ENCODE results near the gene POLG2. TPM values are rescaled to one million over a fixed set of nuclear protein-coding genes. Genes with fewer than 3 reads are reported as not detected.
"Not testable (repeated sequence)": the region's sequence is repeated elsewhere in the genome, so short reads cannot be mapped to it uniquely, and the experiment has no call there.

The POLG2 gene
- total and polyA plus RNA-seq, 2 of the 8 experiments (the other 6 are each of a cell fraction or from before 2014, with no cell fraction given): 9.7 to 34.3 TPM

DNA sequence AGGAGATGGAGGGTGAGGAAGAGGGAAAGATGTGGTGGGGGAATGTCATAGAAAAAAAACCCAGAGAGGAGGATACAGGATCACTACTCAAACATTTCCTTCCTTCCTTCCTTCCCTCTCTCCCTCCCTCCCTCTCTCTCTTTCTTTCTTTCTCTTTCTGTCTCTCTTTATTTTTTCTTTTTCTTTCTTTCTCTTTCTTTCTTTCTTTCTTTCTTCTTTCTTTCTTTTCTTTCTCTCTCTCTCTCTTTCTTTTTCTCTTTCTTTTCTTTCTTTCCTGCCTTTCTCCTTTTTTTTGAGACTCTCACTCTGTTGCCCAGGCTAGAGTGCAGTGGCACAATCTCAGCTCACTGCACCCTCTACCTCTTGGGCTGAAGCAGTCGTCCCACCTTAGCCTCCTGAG lies 30.0 kb downstream of the POLG2 start:
- not testable (repeated sequence) for H3K23me2 ChIP-seq (ENCODE audit: low read depth, low read length); H2BK5ac ChIP-seq (ENCODE audit: low read depth, low read length); DNase-seq (ENCODE audit: low read depth in 1 of 2, low spot score in 2 of 2); H2BK15ac ChIP-seq (ENCODE audit: low read length); H3K9me3 ChIP-seq (ENCODE audit: insufficient read depth in 2 of 2, low read depth in 1 of 2, low read length in 1 of 2); H3K4ac ChIP-seq (replicated peaks; ENCODE audit: insufficient read length, low read depth, low read length); H3K14ac ChIP-seq (ENCODE audit: insufficient read length); H2BK20ac ChIP-seq (ENCODE audit: low read length); H2BK120ac ChIP-seq (replicated peaks; ENCODE audit: low read depth, low read length); H3K4me3 ChIP-seq (ENCODE audit: extremely low read depth in 1 of 4, insufficient read depth in 2 of 4, low read depth in 3 of 4, low read length in 4 of 4); H4K8ac ChIP-seq (ENCODE audit: extremely low read depth, insufficient read depth, low read length); H3K4me1 ChIP-seq (replicated peaks in 1 of 4; ENCODE audit: control insufficient read depth in 3 of 4, insufficient read depth in 4 of 4, low read length in 3 of 4); H3K27me3 ChIP-seq (replicated peaks in 1 of 4; ENCODE audit: control insufficient read depth in 3 of 4, extremely low read depth in 1 of 4, insufficient read depth in 3 of 4, low read length in 3 of 4); H2AK5ac ChIP-seq (ENCODE audit: low read depth, low read length); H3K56ac ChIP-seq (replicated peaks; ENCODE audit: insufficient read length, low read depth, low read length); H3K23ac ChIP-seq (ENCODE audit: insufficient read length); H3K79me2 ChIP-seq (ENCODE audit: control insufficient read depth in 1 of 2, insufficient read depth in 2 of 2, low read length in 2 of 2); H3K79me1 ChIP-seq (ENCODE audit: low read depth, low read length); FAIRE-seq; H3K36me3 ChIP-seq (ENCODE audit: control insufficient read depth in 2 of 4, insufficient read depth in 4 of 4, low read length in 3 of 4); H3K9ac ChIP-seq (replicated peaks in 1 of 4; ENCODE audit: extremely low read depth in 1 of 4, low read depth in 3 of 4, low read length in 3 of 4); H2AFZ ChIP-seq (ENCODE audit: low read length); H2BK12ac ChIP-seq (ENCODE audit: low read depth, low read length); H4K20me1 ChIP-seq (replicated peaks in 1 of 2; ENCODE audit: control insufficient read depth in 1 of 2, insufficient read depth in 2 of 2, low read length in 2 of 2); H3K18ac ChIP-seq (ENCODE audit: extremely low read depth, low read length); H4K91ac ChIP-seq (replicated peaks; ENCODE audit: insufficient read length, low read length); H3K4me2 ChIP-seq (ENCODE audit: insufficient read depth in 1 of 2, low read depth in 2 of 2, low read length in 2 of 2); H4K5ac ChIP-seq (ENCODE audit: insufficient read length, low read depth, low read length); H3K27ac ChIP-seq (ENCODE audit: low read depth, low read length)
- 89% methylated on average over 1 of the region's 1 CpG; no CpG with 5 or more reads in 1 of the 2 experiments for WGBS, 2 experiments (ENCODE audit: extremely low coverage in 1 of 2, insufficient coverage in 1 of 2, insufficient read length in 1 of 2, insufficient replicate concordance in 2 of 2, low coverage in 1 of 2, low lambda C conversion rate in 2 of 2, missing lambda C conversion rate in 1 of 2)
- POLR2A ChIA-PET (ENCODE audit: partially characterized antibody): interaction anchor here (0.6 to 2.2 kb wide), 3 partner anchors 31 to 38 kb away, joined by 3 to 6 read pairs (median 3); no protein-coding TSS in a partner anchor
- CTCF ChIA-PET (ENCODE audit: partially characterized antibody): interaction anchor here (0.6 to 0.9 kb wide), 3 partner anchors 16 to 47 kb away, joined by 3 to 5 read pairs (median 4); no protein-coding TSS in a partner anchor
